KMS-11 (cell line): ENCODE results near the gene MCHR2.
A peak's percentile ranks its signal among the peaks of the same experiment; 100 is the strongest.

Experiments
- H2AFZ ChIP-seq: fragments of 200-600 bp; sonication (generic); 2 replicates; pipeline ENCODE4 v1.6.1; 2016; ENCODE audit warnings: antibody characterized with exemption, mixed run types, low read depth
- H3K27ac ChIP-seq: fragments of 200-600 bp; sonication (generic); 2 replicates; pipeline ENCODE4 v1.6.1; 2016; ENCODE audit warnings: mild to moderate bottlenecking, mixed run types
- H3K27me3 ChIP-seq: fragments of 200-600 bp; sonication (generic); 2 replicates; pipeline ENCODE4 v1.6.1; 2017; ENCODE audit warnings: mild to moderate bottlenecking, low read depth, mixed run types, moderate library complexity; ENCODE audit not compliant: insufficient read depth
- H3K36me3 ChIP-seq: fragments of 200-600 bp; sonication (generic); 2 replicates; pipeline ENCODE4 v1.6.1; 2017; ENCODE audit warnings: mild to moderate bottlenecking, mixed run types; ENCODE audit not compliant: insufficient read depth
- H3K4me1 ChIP-seq: fragments of 200-600 bp; sonication (generic); 2 replicates; pipeline ENCODE4 v1.6.1; 2016; ENCODE audit warnings: mild to moderate bottlenecking, low read depth, mixed run types; ENCODE audit not compliant: poor library complexity, severe bottlenecking
- H3K4me2 ChIP-seq: fragments of 200-600 bp; sonication (generic); 2 replicates; pipeline ENCODE4 v1.7.0; 2016; ENCODE audit warnings: mild to moderate bottlenecking, mixed run types
- H3K4me3 ChIP-seq: fragments of 200-600 bp; sonication (generic); IDR thresholded peaks from 2 replicates; pipeline ENCODE4 v1.6.1; 2017; ENCODE audit warnings: low read depth, low read length, mixed read lengths; ENCODE audit not compliant: insufficient read depth
- H3K79me2 ChIP-seq: fragments of 200-600 bp; sonication (generic); 2 replicates; pipeline ENCODE4 v1.6.1; 2016; ENCODE audit warnings: low read depth, mixed run types; ENCODE audit not compliant: insufficient read depth
- H3K9ac ChIP-seq: fragments of 200-600 bp; sonication (generic); 2 replicates; pipeline ENCODE4 v1.6.1; 2016; ENCODE audit warnings: mild to moderate bottlenecking, mixed run types
- H4K20me1 ChIP-seq: fragments of 200-600 bp; sonication (generic); 2 replicates; pipeline ENCODE4 v1.6.1; 2016; ENCODE audit warnings: mild to moderate bottlenecking, mixed run types; ENCODE audit not compliant: insufficient read depth
- CTCF ChIP-seq: fragments of 200-600 bp; sonication (generic); conservative IDR thresholded peaks from 2 replicates; pipeline ENCODE4 v1.6.1; 2017; ENCODE audit warnings: low read depth, mild to moderate bottlenecking, antibody characterized with exemption, low read length, moderate library complexity, mixed read lengths

Gene MCHR2

DNA sequence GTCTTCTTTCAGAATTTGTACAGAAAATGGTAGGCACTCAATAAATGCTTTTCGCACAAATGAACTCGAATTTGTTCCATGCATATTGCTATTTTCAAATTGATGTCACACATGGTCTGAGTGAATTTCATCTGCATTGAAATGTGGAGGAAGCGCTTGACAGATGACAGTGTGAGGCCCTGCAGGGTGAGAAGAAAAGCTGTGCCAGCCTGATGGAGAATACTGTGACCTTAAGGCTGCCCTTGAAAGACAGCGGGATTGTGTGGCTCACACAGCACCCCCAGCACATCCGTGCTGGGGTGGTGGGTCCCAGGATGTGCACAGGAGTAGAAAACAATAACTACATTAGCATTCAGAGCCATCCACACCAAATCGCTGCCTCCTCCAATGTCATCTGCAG lies 14.8 kb upstream of the MCHR2 start:
- no peak overlapping the region for H3K4me2 ChIP-seq
- H2AFZ ChIP-seq, result no peak overlapping the region
- no peaks in the 10 kb centered on the region for H3K4me1 ChIP-seq
- H3K27me3 ChIP-seq, result no peaks in the 10 kb centered on the region
- TF ChIP-seq CTCF, result no peak
- H3K79me2 ChIP-seq, result no peaks in the 10 kb centered on the region
- H3K4me3 ChIP-seq, result no peak overlapping the region
- no peak overlapping the region for H3K27ac ChIP-seq
- no peaks in the 10 kb centered on the region for H4K20me1 ChIP-seq
- H3K36me3 ChIP-seq, result no peaks in the 10 kb centered on the region
- H3K9ac ChIP-seq, result no peak overlapping the region

GRCh38 chr6:100001915-100002388 lies 7.9 kb upstream of the MCHR2 start:
- no peaks in the 10 kb centered on the region for H3K4me1 ChIP-seq
- no peaks in the 10 kb centered on the region for H3K27me3 ChIP-seq
- H3K36me3 ChIP-seq, result no peaks in the 10 kb centered on the region
- no peaks in the 10 kb centered on the region for H4K20me1 ChIP-seq
- no peak overlapping the region for H3K4me2 ChIP-seq
- TF ChIP-seq CTCF, result peak; percentile 86
- H3K27ac ChIP-seq, result no peak overlapping the region
- H3K9ac ChIP-seq, result no peak overlapping the region
- no peaks in the 10 kb centered on the region for H3K79me2 ChIP-seq
- H3K4me3 ChIP-seq, result no peak overlapping the region
- peak overlapping the region; percentile 23; the same call in 1 of the 2 replicates for H2AFZ ChIP-seq

DNA sequence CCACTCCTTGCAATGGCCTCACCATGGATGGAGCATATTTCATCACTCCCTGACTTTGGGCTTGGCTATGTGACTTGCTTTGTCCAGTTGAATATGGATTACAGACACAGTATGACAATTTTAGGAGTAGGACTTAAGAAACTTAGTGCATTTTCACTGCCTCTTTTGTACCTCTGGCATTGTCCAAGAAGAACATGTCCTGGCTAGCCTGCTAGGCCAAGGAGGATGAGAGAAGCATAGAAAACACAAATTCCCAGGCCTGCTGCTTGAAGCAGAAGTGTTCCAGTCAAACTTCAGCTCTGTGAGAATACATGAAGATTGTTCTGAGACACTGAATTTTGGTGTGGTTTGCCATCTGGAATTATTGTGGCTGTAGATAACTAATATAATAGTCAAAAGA lies 3.1 kb upstream of the MCHR2 start:
- H3K9ac ChIP-seq, result no peak overlapping the region
- TF ChIP-seq CTCF, result no peak
- no peak overlapping the region for H2AFZ ChIP-seq

DNA sequence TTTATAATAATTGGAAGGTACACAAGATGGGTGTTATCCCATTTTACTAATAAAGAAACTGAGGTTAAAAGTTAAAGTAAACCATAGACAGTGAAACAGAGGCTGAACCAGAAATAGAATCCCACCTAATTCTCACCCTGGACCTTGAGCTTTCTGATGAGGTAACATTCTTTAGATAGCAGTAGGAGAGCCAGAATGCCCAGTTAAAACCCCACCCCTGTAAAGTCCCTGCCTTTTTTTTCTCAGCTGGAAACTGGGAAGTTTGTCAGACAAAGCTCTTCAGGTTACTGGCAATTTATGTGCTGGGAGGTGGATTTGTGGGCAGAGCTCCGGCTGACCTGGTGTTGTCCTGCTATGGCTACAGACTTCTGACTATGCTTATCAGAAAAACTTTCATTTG lies 1.9 kb upstream of the MCHR2 start:
- no peaks in the 10 kb centered on the region for H3K4me1 ChIP-seq

More for the DNA sequence above, 3.1 kb upstream of the MCHR2 start:
- H3K27ac ChIP-seq, result no peak overlapping the region
- no peaks in the 10 kb centered on the region for H3K36me3 ChIP-seq
- H3K4me2 ChIP-seq, result no peak overlapping the region
- no peaks in the 10 kb centered on the region for H4K20me1 ChIP-seq
- no peaks in the 10 kb centered on the region for H3K79me2 ChIP-seq
- no peaks in the 10 kb centered on the region for H3K27me3 ChIP-seq
- H3K4me1 ChIP-seq, result no peaks in the 10 kb centered on the region
- no peak overlapping the region for H3K4me3 ChIP-seq

More for the DNA sequence above, 1.9 kb upstream of the MCHR2 start:
- Histone ChIP-seq H3K4me2 (no peak overlapping the region), H3K79me2 (no peaks in the 10 kb centered on the region), H3K4me3 (no peak overlapping the region), H3K36me3 (no peaks in the 10 kb centered on the region), H3K9ac (no peak overlapping the region), H3K27ac (no peak overlapping the region), H2AFZ (no peak overlapping the region), H4K20me1 (no peaks in the 10 kb centered on the region), H3K27me3 (no peaks in the 10 kb centered on the region)
- TF ChIP-seq CTCF, result no peak
